Stimulated activated CD4-positive, alpha-beta T cell treated with anti-CD3 and anti-CD28 coated beads, Interleukin-15, amount 100 ng/mL, for 48 hours (primary cell): ENCODE results near the gene MBNL1.

Experiments used
- DNase-seq, 2 donors: peaks; one replicate each; pipeline ENCODE4 v3.0.0-alpha.2; 2020; ENCODE audit warnings: low read depth in 2 of 2

Gene MBNL1

GRCh38 chr3:152486364-152486763 lies 217.6 kb downstream of the MBNL1 start:
- no peak for DNase-seq

- DNase-seq, result no peak
Measured at GRCh38 chr3:152488449-152488848, 219.7 kb downstream of the MBNL1 start.

- DNase-seq, result no peak
Measured at GRCh38 chr3:152491922-152492321, 223.2 kb downstream of the MBNL1 start.

DNA sequence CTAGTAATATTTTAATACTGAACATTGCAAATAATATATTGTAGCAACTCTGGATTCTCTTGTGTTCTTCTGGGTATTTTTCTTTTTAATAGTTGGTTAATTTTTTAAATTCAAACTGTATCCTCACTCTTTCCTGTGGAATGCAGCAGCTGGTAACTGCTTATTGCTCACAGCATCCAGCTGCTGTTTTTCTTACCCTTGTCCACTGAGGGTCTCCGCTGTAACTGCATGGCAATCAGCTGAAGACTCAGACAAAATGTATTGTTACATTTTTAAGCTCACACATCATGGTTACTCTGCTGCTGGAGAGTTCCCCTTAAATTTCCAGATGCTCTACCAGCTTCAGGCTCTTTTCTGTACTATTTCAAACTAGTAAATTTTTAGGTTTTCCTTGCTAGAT lies 227.6 kb downstream of the MBNL1 start:
- no peak for DNase-seq

DNA sequence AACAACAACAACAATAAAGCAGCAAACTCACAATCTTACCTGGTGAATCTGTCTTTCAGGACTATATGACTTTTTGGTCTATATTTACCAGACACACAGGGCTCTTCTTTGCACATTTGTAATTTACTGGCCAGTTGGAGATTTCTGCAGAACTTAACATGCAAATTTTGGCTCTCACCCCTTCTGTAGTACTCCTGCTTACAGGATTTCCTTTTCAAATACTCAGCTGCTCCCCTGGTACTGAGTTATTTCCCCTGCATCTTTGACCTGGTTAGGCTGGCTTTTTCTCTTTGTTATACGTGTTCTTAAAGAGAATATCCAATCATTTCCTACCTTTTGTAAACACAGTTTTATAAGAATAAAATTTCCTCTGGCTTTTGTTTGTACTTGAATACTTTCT lies 228.0 kb downstream of the MBNL1 start:
- DNase-seq, result no peak

GRCh38 chr3:152497457-152497856 lies 228.7 kb downstream of the MBNL1 start:
- DNase-seq, result no peak

DNA sequence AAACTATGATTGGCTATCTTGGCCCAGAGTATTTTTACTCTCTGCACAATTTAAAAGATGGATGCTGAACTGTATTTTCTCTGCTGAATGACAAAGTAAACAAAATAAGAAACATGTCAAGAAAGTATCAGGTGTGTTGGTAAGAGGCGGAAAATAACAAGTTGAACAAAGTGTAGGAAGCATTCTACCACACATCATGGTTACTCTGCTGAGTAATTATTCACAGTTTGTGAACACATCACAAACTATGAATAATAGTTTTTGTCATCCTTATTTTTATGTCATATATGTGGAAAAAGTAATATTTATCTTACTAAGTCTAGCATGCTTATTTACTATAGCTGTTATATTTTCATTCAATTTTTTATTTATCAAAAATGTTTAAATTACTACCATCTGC lies 229.2 kb downstream of the MBNL1 start:
- no peak for DNase-seq

- DNase-seq, result no peak
Measured at GRCh38 chr3:152499791-152500385, 231.2 kb downstream of the MBNL1 start.

DNA sequence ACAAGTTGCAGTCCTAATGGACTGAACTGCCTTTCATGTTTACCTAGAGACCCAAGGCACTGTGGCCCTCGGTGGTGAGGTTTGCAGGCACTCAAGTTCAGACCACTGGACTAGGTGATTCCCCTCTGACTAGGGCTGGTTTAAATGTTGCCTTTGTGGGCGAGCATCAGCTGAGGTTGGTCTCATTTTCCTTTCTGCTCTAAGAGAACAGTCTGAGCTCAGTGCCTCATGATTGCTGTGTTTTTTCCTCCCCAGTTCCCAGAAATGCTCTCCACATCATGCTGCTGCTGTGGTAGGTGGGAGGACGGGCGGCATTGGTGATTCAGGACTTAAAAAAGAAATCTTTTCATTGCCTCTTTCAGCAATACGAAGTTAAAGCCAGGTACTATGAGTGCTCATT lies 237.2 kb downstream of the MBNL1 start:
- DNase-seq, result peak; percentile 19 to 21

GRCh38 chr3:152508705-152509104 lies 240.0 kb downstream of the MBNL1 start:
- DNase-seq, result no peak

- DNase-seq, result no peak
Measured at GRCh38 chr3:152511904-152512303, 243.2 kb downstream of the MBNL1 start.

- DNase-seq, result no peak
Measured at GRCh38 chr3:152513301-152513960, 244.7 kb downstream of the MBNL1 start.
